ENCODE data around the gene NCKAP5. TPM values are rescaled to one million over a fixed set of nuclear protein-coding genes. Genes with fewer than 3 reads are reported as not detected.
A peak's percentile ranks its signal among the peaks of the same experiment; 100 is the strongest.

The NCKAP5 gene
- total RNA-seq, 1 donor from 2014 or later, result 0.46 TPM

GRCh38 chr2:133262893-133263292, 305.4 kb downstream of the NCKAP5 start:
- peaks cover 4% of the 10 kb centered on the region for H3K4me1 Mint-ChIP-seq (ENCODE audit: unreplicated experiment)
- H3K36me3 Mint-ChIP-seq (ENCODE audit: unreplicated experiment), result no peaks in the 10 kb centered on the region
- H3K27me3 Mint-ChIP-seq (ENCODE audit: unreplicated experiment), result peaks cover 34% of the 10 kb centered on the region
- DNase-seq (ENCODE audit: extremely low spot score, unreplicated experiment), result no peak
- no peaks in the 10 kb centered on the region for H3K9me3 Mint-ChIP-seq (ENCODE audit: unreplicated experiment)
- no peak overlapping the region for H3K4me3 Mint-ChIP-seq (ENCODE audit: unreplicated experiment)
- H3K27ac Mint-ChIP-seq (ENCODE audit: unreplicated experiment), result no peak overlapping the region
- TF ChIP-seq CTCF (IDR thresholded peaks at IDR 0.05), result peak; percentile 58

- Mint-ChIP-seq H3K27me3 (ENCODE audit: unreplicated experiment) (peaks cover 16% of the 10 kb centered on the region), H3K27ac (ENCODE audit: unreplicated experiment) (no peak overlapping the region), H3K36me3 (ENCODE audit: unreplicated experiment) (no peaks in the 10 kb centered on the region), H3K4me1 (ENCODE audit: unreplicated experiment) (no peaks in the 10 kb centered on the region), H3K9me3 (ENCODE audit: unreplicated experiment) (no peaks in the 10 kb centered on the region), H3K4me3 (ENCODE audit: unreplicated experiment) (no peak overlapping the region)
- DNase-seq (ENCODE audit: extremely low spot score, unreplicated experiment), result no peak
- no peak for TF ChIP-seq CTCF (IDR thresholded peaks at IDR 0.05)
These were observed 312.9 kb downstream of the NCKAP5 start for GRCh38 chr2:133255360-133255759.

GRCh38 chr2:133253793-133254192, 314.5 kb downstream of the NCKAP5 start:
- Mint-ChIP-seq H3K27me3 (ENCODE audit: unreplicated experiment) (peaks cover 8% of the 10 kb centered on the region), H3K27ac (ENCODE audit: unreplicated experiment) (no peak overlapping the region), H3K4me1 (ENCODE audit: unreplicated experiment) (no peaks in the 10 kb centered on the region), H3K9me3 (ENCODE audit: unreplicated experiment) (no peaks in the 10 kb centered on the region), H3K36me3 (ENCODE audit: unreplicated experiment) (no peaks in the 10 kb centered on the region), H3K4me3 (ENCODE audit: unreplicated experiment) (no peak overlapping the region)
- TF ChIP-seq CTCF (IDR thresholded peaks at IDR 0.05), result no peak
- DNase-seq (ENCODE audit: extremely low spot score, unreplicated experiment), result no peak

- Mint-ChIP-seq H3K27ac (ENCODE audit: unreplicated experiment) (no peak overlapping the region), H3K9me3 (ENCODE audit: unreplicated experiment) (no peaks in the 10 kb centered on the region), H3K4me1 (ENCODE audit: unreplicated experiment) (no peaks in the 10 kb centered on the region), H3K4me3 (ENCODE audit: unreplicated experiment) (no peak overlapping the region), H3K27me3 (ENCODE audit: unreplicated experiment) (peaks cover 6% of the 10 kb centered on the region), H3K36me3 (ENCODE audit: unreplicated experiment) (no peaks in the 10 kb centered on the region)
- TF ChIP-seq CTCF (IDR thresholded peaks at IDR 0.05), result no peak
- DNase-seq (ENCODE audit: extremely low spot score, unreplicated experiment), result no peak
These were observed 315.4 kb downstream of the NCKAP5 start for GRCh38 chr2:133252780-133253355.

GRCh38 chr2:133249362-133249761, 318.9 kb downstream of the NCKAP5 start:
- Mint-ChIP-seq H3K4me3 (ENCODE audit: unreplicated experiment) (no peak overlapping the region), H3K9me3 (ENCODE audit: unreplicated experiment) (no peaks in the 10 kb centered on the region), H3K4me1 (ENCODE audit: unreplicated experiment) (no peaks in the 10 kb centered on the region), H3K36me3 (ENCODE audit: unreplicated experiment) (no peaks in the 10 kb centered on the region), H3K27ac (ENCODE audit: unreplicated experiment) (no peak overlapping the region), H3K27me3 (ENCODE audit: unreplicated experiment) (peaks cover 6% of the 10 kb centered on the region)
- no peak for DNase-seq (ENCODE audit: extremely low spot score, unreplicated experiment)
- TF ChIP-seq CTCF (IDR thresholded peaks at IDR 0.05), result no peak

All from osteocyte (in vitro differentiated cells).